Measurements from ENCODE around the gene LIPG.

GRCh38 chr18:49566217-49566770, 4.4 kb downstream of the LIPG start:
- TF ChIP-seq, protein P1, sequence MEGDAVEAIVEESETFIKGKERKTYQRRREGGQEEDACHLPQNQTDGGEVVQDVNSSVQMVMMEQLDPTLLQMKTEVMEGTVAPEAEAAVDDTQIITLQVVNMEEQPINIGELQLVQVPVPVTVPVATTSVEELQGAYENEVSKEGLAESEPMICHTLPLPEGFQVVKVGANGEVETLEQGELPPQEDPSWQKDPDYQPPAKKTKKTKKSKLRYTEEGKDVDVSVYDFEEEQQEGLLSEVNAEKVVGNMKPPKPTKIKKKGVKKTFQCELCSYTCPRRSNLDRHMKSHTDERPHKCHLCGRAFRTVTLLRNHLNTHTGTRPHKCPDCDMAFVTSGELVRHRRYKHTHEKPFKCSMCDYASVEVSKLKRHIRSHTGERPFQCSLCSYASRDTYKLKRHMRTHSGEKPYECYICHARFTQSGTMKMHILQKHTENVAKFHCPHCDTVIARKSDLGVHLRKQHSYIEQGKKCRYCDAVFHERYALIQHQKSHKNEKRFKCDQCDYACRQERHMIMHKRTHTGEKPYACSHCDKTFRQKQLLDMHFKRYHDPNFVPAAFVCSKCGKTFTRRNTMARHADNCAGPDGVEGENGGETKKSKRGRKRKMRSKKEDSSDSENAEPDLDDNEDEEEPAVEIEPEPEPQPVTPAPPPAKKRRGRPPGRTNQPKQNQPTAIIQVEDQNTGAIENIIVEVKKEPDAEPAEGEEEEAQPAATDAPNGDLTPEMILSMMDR (tag by site-specific recombination; IDR thresholded peaks at IDR 0.05), result no peak
- TF ChIP-seq KLF9 (tag by site-specific recombination; IDR thresholded peaks at IDR 0.05; ENCODE audit: low read depth), result no peak
